HG03558 (cell line): ENCODE data around the gene RGS10.
"Not testable (repeated sequence)": the region's sequence is repeated elsewhere in the genome, so short reads cannot be mapped to it uniquely, and the experiment has no call there.

ENCODE experiments used
- ATAC-seq: cut with Tn5 transposase; IDR thresholded peaks from one replicate; pipeline ENCODE4 v1.9.1; 2021; ENCODE audit warnings: moderate number of reproducible peaks; ENCODE audit not compliant: unreplicated experiment; ENCODE audit errors: extremely low read depth

The RGS10 gene

GRCh38 chr10:119539359-119539825, 3.1 kb downstream of the RGS10 start:
- ATAC-seq, result no peak

- no peak for ATAC-seq
Measured at GRCh38 chr10:119538632-119539358, 3.7 kb downstream of the RGS10 start.

DNA sequence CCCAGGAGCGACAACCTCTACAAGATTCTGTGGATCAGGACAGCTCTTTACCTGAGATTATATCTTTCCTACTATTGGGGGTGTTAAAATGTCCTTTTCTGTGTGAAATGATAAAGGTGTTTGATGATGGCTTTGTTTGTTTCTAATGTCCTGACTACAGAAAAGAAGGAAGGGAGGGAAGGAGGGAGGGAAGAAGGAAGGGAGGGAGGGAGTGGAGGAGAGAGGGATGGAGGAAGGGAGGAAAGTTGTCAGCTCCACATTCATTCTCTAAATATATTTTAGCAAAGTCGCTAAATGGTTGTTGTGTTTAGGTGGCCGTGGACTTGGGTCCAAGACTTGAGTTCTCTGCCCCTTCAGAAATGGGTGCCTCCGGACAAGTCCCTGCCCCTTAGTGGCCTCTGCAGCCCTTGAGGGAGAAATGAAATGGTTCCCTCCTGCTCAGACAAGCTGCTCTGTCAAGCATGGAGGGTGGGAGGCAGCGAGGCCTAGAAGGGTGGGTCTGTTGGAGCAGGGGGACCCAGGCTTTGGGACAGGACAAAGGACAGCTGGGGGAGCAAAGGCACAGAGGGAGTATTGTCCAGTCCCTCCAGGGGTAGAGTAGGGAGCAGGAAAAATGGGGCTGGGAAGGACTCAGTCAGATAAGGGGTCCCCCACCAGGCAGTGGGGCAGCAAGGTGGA, 4.4 kb downstream of the RGS10 start:
- no peak for ATAC-seq

- no peak for ATAC-seq
Measured at GRCh38 chr10:119536508-119537025, 6.0 kb downstream of the RGS10 start.

DNA sequence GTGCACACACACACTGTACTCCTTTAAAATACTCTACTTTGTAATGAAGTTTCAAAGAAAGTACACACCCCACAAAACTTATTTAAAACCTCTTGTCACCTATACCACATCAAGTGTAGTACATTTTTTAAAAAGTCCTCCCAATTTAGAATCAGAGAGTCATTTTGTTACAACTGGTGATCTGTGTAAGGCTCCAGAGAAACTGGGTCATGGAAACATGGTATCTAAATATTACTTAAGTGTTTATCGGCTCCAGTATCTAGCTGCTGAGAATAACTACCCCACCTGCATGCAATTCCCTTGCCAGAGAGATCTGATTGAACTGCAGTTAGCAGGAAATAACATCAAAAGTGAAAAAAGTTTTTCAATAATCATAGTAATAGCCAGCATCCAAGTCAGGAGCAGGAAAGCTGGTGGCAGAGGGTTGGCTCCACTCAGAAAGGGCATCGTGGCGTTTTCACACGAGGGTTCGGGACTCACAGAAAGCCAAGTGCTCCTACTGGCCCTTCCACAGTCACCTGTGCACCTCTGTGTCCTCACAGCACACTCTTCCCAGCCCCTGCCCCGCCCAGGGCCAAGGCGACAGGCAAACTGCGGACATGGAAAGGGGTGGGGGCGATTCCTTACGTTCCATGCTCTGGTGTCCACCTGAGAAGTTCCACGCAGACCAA, 6.5 kb downstream of the RGS10 start:
- ATAC-seq, result no peak

DNA sequence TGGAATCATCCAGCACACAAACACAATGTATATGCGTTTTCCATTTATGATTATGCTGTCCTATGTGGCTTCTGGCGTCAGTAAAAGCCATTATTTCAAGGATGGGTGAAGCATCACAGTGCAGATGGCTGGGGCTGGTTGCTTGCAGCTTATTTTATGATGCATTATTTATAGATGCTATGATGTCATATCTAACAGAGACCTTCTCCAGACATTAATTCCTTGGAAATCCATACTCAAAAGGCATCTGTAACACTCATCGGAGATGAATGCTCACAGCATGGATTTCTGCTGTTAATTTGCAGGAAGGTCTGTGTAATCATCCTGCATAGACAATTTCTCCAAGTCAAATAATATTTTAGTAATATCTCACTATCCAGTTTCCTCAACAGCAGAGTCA, 7.2 kb downstream of the RGS10 start:
- no peak for ATAC-seq

DNA sequence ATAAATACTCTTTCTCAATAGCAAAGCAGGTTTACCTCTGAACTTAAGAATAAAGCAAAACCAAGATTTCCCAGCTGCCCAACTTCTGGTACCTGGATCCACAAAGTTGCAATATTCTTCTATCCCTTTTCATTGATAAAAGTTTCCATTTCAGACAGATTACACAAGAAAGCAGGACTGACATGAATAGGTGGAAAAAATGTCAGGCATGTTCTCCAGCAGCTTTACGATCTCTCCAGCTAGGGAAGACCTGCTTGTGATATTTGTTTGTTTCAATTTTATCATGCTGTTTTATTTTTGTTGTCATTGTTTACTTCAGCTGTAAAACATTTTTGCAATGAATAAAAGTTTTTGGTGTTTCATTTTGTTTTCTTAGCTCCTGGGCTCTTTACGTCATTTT, 9.0 kb downstream of the RGS10 start:
- no peak for ATAC-seq

- ATAC-seq, result not testable (repeated sequence)
Measured at GRCh38 chr10:119532791-119533190, 9.7 kb downstream of the RGS10 start.

DNA sequence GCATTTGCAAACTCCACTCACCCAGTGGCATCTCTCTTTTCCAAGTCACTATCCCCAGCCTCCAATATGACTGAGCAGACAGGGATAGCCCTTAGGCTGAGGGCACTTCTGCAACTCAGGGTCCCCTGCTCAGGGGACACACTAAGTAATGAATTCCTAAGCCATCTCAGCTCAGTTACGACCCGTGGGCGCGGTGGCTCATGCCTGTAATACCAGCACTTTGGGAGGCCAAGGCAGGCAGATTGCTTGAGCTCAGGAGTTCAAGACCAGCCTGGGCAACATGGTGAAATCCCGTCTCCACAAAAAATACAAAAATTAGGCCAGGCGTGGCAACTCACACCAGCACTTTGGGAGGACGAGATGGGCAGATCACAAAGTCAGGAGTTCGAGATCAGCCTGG, 10.3 kb downstream of the RGS10 start:
- ATAC-seq, result not testable (repeated sequence)

DNA sequence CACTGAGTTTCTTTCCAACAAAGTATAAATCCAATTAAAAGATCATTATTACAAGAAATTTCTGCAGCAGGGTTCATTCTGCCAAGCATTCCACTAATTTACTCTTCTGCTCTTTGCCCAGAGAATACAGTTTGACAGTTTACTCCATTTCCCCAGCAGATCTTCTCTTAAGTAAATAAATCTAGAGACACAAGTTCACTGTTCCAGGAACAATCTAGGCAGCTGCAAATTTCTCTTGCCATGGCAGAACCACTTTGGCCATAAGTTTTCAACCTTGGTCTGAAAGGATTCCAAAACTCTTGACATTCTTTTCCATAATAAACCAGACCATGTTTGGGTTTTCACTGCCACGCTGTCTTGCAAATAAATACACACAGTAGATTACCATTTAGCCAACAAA, 11.5 kb downstream of the RGS10 start:
- no peak for ATAC-seq

DNA sequence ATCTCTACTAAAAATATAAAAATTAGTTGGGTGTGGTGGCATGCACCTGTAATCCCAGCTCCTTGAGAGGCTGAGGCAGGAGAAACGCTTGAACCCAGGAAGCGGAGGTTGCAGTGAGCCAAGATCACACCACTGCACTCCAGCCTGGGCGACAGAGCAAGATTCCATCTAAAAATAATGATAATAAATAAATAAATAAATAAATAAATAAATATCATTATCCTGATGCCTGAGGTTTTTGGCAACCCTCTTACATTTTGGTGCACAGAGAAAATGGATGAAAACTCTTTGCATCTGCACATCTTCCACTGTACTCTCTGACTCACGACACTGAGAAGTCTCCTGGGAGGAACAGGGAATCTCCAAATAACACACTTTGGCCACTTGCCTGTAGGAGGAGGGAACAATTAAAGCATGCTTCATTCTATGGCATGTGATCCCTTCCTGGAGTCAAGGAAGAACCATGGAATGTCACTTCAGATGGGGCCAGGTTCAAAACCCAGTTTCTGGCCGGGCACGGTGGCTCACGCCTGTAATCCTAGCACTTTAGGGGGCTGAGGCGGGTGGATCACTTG, 13.8 kb downstream of the RGS10 start:
- ATAC-seq, result not testable (repeated sequence)

GRCh38 chr10:119526621-119527592, 15.6 kb downstream of the RGS10 start:
- no peak for ATAC-seq

DNA sequence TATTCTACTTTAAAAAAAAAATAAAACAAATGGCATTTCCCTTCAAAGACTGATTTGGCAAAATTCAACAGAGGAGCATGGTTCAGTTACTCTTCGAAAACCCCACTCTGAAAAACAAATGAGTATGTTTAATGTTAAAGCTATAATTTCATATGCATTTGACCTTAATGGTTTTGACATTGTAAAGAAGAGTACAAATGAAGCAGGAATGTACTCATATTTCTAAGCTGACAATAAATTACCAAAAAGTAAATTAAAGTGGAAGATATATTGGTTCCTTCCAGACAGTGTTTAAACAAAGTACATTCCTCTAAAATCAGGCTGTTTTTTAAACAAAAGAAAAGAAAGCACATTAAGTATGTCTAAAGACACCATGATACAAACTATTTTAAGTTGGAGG, 16.4 kb downstream of the RGS10 start:
- ATAC-seq, result no peak

DNA sequence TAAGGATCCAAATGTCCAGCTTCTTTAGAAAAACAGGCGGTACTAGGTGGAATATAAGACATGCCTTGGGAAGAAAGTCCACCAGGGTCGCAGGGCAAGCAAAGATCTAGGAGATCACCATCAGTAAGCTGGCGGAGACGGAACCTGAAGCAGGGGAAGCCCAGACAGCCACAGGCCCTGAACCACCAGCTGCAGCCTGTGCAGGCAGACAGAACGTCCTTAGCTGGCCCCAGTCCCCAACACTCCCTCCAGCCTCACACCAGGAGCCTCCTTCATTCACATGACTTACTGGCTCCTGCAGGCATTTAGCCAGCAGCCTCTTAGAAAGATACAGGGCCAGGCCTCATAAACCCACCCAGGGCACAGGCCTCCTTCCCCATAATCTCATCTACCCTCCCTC, 17.4 kb downstream of the RGS10 start:
- ATAC-seq, result no peak

DNA sequence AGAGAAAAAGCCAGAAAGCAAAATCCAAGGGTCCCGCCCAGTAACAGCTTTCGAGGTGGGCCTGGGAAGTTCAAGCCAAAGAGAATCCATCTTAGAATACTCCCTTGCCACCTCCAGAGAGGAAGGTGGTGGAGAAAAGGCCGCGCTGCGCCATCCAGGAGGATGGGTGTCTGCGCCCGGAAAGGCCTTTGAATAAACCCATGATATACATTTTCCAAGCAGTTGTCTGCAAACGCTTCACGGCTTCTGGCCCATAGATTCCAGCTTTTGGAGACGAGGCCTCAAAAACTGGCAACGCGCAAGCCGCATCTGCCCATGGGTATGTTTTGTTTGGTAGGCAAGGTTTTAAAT, 17.8 kb downstream of the RGS10 start:
- ATAC-seq, result no peak

GRCh38 chr10:119523895-119524719, 18.4 kb downstream of the RGS10 start:
- ATAC-seq, result no peak

DNA sequence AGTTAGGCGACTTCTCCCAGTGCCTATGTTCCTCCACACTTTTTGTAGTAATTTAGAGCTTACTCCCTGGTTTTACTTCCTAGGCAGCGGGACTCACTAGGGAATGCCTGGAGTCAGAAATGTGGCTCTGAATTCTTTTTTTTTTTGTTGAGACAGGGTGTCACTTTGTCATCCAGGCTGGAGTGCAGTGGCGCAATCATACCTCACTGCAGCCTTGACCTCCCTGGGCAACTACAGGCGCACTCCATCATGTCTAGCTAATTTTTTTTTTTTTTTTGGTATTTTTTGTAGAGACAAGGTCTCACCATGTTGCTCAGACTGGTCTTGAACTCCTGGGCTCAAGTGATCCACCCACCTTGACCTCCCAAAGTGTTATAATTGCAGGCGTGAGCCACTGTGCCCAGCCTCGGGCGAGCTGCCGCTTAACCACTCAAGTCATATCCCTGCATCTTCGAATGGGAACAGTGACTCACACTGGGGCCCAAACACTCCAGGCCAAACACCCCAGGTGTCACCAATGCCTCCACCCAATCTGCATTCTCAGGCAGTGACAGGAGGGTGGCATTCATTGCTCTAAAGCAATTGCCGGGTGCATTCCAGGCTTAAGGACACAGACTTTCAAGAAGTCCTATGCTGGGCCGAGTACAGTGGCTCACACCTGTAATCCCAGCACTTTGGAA, 19.6 kb downstream of the RGS10 start:
- no peak for ATAC-seq

GRCh38 chr10:119521443-119522204, 20.9 kb downstream of the RGS10 start:
- no peak for ATAC-seq
